IgD-negative memory B cell (primary cell): Measurements from ENCODE around the gene LHFPL3. TPM values are rescaled to one million over a fixed set of nuclear protein-coding genes. Genes with fewer than 3 reads are reported as not detected.

Source experiments
- H3K27ac Mint-ChIP-seq, 3 donors: one replicate each; pipeline ENCODE4 v1.8.0; 2020 to 2022; ENCODE audit warnings: mild to moderate bottlenecking in 3 of 3, mixed read lengths in 3 of 3, moderate library complexity in 1 of 3
- H3K27me3 Mint-ChIP-seq: one replicate; pipeline ENCODE4 v1.8.0; 2021; ENCODE audit warnings: mixed read lengths
- H3K36me3 Mint-ChIP-seq: one replicate; pipeline ENCODE4 v1.8.0; 2020; ENCODE audit warnings: mild to moderate bottlenecking, mixed read lengths
- H3K4me1 Mint-ChIP-seq, 3 donors: one replicate each; pipeline ENCODE4 v1.8.0; 2020 to 2022; ENCODE audit warnings: mixed read lengths in 3 of 3, mild to moderate bottlenecking in 1 of 3
- H3K4me3 Mint-ChIP-seq, 4 donors: one replicate each; pipeline ENCODE4 v1.8.0; 2020 to 2022; ENCODE audit warnings: mild to moderate bottlenecking in 4 of 4, mixed read lengths in 4 of 4, moderate library complexity in 3 of 4
- H3K9me3 Mint-ChIP-seq, 3 donors: one replicate each; pipeline ENCODE4 v1.8.0; 2020 to 2021; ENCODE audit warnings: mixed read lengths in 3 of 3, mild to moderate bottlenecking in 1 of 3
- polyA plus RNA-seq: library from polyadenylated mRNA; unstranded; fragments of 300-500 nt; fragmentation: Illumina TruSeq; gene quantifications from one replicate; pipeline ENCODE4 v1.2.3, GENCODE V29; 2021

Gene LHFPL3
- polyA plus RNA-seq, 1 donor from 2014 or later: not detected

GRCh38 chr7:104642560-104642959, 314.2 kb downstream of the LHFPL3 start:
- Mint-ChIP-seq H3K27ac (no peak overlapping the region), H3K27me3 (peaks cover 3% of the 10 kb centered on the region), H3K4me1 (no peaks in the 10 kb centered on the region), H3K9me3 (peaks cover 0 to 2% (median 0%) of the 10 kb centered on the region in 3 donors), H3K4me3 (no peak overlapping the region), H3K36me3 (no peaks in the 10 kb centered on the region)

GRCh38 chr7:104643587-104644217, 315.3 kb downstream of the LHFPL3 start:
- H3K4me3 Mint-ChIP-seq: no peak overlapping the region
- H3K27me3 Mint-ChIP-seq: peaks cover 3% of the 10 kb centered on the region
- H3K4me1 Mint-ChIP-seq: no peaks in the 10 kb centered on the region
- peaks cover 0 to 2% (median 0%) of the 10 kb centered on the region in 3 donors for H3K9me3 Mint-ChIP-seq
- H3K36me3 Mint-ChIP-seq: no peaks in the 10 kb centered on the region
- H3K27ac Mint-ChIP-seq: no peak overlapping the region

- no peak overlapping the region for H3K27ac Mint-ChIP-seq
- H3K4me3 Mint-ChIP-seq: no peak overlapping the region
- no peaks in the 10 kb centered on the region for H3K36me3 Mint-ChIP-seq
- H3K9me3 Mint-ChIP-seq: no peaks in the 10 kb centered on the region
- H3K27me3 Mint-ChIP-seq: peaks cover 3% of the 10 kb centered on the region
- H3K4me1 Mint-ChIP-seq: no peaks in the 10 kb centered on the region
These were observed 322.7 kb downstream of the LHFPL3 start for GRCh38 chr7:104650991-104651640.

DNA sequence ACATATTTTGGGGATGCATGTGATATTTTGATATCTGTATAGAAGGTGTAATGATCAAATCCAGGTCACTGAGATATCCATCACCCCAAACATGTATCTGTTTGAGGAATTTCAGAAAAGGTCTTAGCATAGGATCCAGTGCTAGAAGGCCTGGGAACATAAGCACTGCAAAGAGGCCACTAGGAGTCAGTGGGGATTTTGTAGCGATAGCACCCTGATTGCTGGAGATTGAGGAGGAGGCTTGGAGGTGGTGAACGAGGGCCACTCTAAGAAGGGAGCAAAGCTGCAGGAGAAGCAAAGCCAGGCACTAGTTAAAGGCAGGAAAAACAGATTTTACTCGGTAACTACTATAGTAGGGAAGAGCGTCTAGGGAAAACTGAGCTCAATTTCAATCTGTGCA, 324.0 kb downstream of the LHFPL3 start:
- Mint-ChIP-seq H3K27ac (peak overlapping the region in 1 of 3 donors; percentile 17), H3K9me3 (no peaks in the 10 kb centered on the region), H3K36me3 (no peaks in the 10 kb centered on the region), H3K4me1 (no peaks in the 10 kb centered on the region), H3K27me3 (peaks cover 3% of the 10 kb centered on the region), H3K4me3 (no peak overlapping the region)

GRCh38 chr7:104652865-104653264, 324.5 kb downstream of the LHFPL3 start:
- Mint-ChIP-seq H3K27ac (peak overlapping the region in 1 of 3 donors; percentile 17), H3K4me1 (no peaks in the 10 kb centered on the region), H3K27me3 (peaks cover 3% of the 10 kb centered on the region), H3K9me3 (no peaks in the 10 kb centered on the region), H3K36me3 (no peaks in the 10 kb centered on the region), H3K4me3 (no peak overlapping the region)

- Mint-ChIP-seq H3K27me3 (peaks cover 2% of the 10 kb centered on the region), H3K4me3 (no peak overlapping the region), H3K4me1 (no peaks in the 10 kb centered on the region), H3K27ac (no peak overlapping the region), H3K36me3 (no peaks in the 10 kb centered on the region), H3K9me3 (no peaks in the 10 kb centered on the region)
These were observed 325.5 kb downstream of the LHFPL3 start for GRCh38 chr7:104653825-104654401.

DNA sequence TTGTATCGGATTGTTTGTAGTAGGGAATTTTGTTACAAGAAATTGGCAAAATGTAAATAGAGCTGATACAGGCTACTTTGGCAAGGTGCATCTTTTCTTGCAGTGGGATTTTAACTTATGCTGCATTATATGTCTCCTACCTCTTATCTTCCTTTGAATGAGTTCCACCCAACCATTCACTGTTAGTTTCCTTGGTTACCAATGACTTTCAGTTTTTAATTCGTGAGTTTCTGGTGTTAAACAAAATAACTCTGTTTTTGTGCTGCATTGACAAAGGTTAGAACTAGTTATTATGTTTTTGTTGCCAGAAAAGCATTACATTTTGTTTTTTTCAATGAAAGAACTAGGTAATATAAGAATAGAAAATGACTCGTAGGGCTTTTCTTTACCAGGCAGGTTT, 327.2 kb downstream of the LHFPL3 start:
- no peaks in the 10 kb centered on the region for H3K9me3 Mint-ChIP-seq
- H3K27me3 Mint-ChIP-seq: no peaks in the 10 kb centered on the region
- no peak overlapping the region for H3K27ac Mint-ChIP-seq
- H3K36me3 Mint-ChIP-seq: no peaks in the 10 kb centered on the region
- H3K4me3 Mint-ChIP-seq: no peak overlapping the region
- no peaks in the 10 kb centered on the region for H3K4me1 Mint-ChIP-seq

DNA sequence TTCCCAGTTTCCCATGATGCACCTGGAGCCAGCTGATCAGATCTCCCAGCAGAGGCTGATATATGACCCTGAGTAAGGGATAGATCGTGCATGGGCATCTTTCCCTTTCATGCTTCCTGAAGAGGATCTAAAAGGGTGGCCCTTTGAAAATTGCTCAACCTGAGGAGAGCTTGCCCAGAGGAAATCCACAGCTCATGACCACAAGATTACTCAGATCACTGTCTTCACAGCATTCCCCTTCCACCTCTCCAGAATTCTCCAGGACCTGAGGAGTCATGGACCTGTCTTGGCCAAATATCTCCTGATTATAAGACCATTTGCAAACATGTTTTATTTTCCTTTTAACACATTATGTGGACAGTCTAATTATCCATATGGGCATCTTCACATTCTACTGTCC, 328.1 kb downstream of the LHFPL3 start:
- no peaks in the 10 kb centered on the region for H3K4me1 Mint-ChIP-seq
- H3K36me3 Mint-ChIP-seq: no peaks in the 10 kb centered on the region
- no peak overlapping the region for H3K4me3 Mint-ChIP-seq
- H3K27ac Mint-ChIP-seq: no peak overlapping the region
- no peaks in the 10 kb centered on the region for H3K27me3 Mint-ChIP-seq
- no peaks in the 10 kb centered on the region for H3K9me3 Mint-ChIP-seq

GRCh38 chr7:104657134-104657533, 328.7 kb downstream of the LHFPL3 start:
- no peak overlapping the region for H3K27ac Mint-ChIP-seq
- H3K4me1 Mint-ChIP-seq: no peaks in the 10 kb centered on the region
- no peaks in the 10 kb centered on the region for H3K27me3 Mint-ChIP-seq
- H3K9me3 Mint-ChIP-seq: no peaks in the 10 kb centered on the region
- no peak overlapping the region for H3K4me3 Mint-ChIP-seq
- no peaks in the 10 kb centered on the region for H3K36me3 Mint-ChIP-seq

DNA sequence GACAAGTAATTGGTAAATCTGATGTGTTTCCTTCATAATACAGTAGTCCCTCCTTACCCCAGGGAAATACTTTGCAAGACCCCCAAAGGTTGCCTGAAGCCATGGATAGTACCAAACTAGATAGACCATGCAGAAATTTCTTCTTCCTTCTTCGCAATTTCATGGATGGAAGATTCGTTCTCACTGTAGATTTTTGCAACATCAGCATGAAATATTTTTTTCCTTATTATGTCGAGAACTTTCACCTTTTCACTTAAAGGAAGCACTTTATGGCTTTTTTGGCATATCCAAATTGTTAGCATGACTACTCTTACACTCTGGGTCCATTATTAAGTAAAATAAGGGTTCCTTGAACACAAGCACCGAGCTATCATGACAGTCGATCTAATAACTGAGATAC, 333.2 kb downstream of the LHFPL3 start:
- H3K4me3 Mint-ChIP-seq: no peak overlapping the region
- no peaks in the 10 kb centered on the region for H3K36me3 Mint-ChIP-seq
- peaks cover 0 to 2% (median 0%) of the 10 kb centered on the region in 3 donors for H3K9me3 Mint-ChIP-seq
- no peak overlapping the region for H3K27ac Mint-ChIP-seq
- no peaks in the 10 kb centered on the region for H3K27me3 Mint-ChIP-seq
- peaks cover 0 to 2% (median 0%) of the 10 kb centered on the region in 3 donors for H3K4me1 Mint-ChIP-seq

DNA sequence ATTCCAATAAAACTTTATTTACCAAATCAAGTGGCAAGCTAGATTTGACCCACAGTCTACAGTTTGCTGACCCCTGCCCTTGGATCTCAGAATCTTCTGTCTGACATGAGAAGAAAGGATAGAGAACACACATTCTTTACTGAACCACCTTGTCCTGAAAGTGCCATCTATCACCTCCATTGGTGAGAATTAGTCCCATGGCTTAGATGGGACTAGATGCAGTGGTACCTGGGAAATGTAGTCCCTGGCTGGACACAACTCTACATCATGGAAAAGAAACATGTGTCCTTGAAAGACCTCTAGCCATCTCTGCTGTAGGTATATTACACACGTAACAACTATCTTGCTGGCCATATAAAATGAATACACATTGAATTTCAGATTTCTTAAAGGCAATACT, 336.2 kb downstream of the LHFPL3 start:
- H3K27me3 Mint-ChIP-seq: no peaks in the 10 kb centered on the region
- no peak overlapping the region for H3K4me3 Mint-ChIP-seq
- H3K27ac Mint-ChIP-seq: no peak overlapping the region
- peaks cover 0 to 2% (median 0%) of the 10 kb centered on the region in 3 donors for H3K4me1 Mint-ChIP-seq
- peaks cover 0 to 2% (median 0%) of the 10 kb centered on the region in 3 donors for H3K9me3 Mint-ChIP-seq
- H3K36me3 Mint-ChIP-seq: no peaks in the 10 kb centered on the region

DNA sequence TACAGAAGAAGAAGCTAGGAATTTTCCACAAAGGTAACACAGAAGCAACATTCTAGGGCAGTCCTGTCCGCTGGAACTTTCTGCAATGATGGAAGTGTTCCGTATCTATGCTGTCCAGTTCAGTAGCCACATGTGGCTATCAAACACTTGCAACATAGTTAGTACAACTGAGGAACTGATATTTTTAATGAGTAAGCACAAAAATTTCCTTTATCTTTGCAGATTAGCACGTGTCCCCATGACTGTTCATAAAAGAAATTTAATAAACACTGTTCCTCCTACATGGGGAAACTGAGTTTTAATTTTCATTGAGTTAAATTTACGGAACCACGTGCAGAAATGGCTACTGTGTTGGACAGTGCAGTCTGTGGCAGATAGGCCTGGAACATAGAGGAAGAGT, 349.2 kb downstream of the LHFPL3 start:
- Mint-ChIP-seq H3K27ac (no peak overlapping the region), H3K9me3 (no peaks in the 10 kb centered on the region), H3K4me3 (no peak overlapping the region), H3K4me1 (no peaks in the 10 kb centered on the region), H3K36me3 (no peaks in the 10 kb centered on the region), H3K27me3 (peaks cover 3% of the 10 kb centered on the region)

DNA sequence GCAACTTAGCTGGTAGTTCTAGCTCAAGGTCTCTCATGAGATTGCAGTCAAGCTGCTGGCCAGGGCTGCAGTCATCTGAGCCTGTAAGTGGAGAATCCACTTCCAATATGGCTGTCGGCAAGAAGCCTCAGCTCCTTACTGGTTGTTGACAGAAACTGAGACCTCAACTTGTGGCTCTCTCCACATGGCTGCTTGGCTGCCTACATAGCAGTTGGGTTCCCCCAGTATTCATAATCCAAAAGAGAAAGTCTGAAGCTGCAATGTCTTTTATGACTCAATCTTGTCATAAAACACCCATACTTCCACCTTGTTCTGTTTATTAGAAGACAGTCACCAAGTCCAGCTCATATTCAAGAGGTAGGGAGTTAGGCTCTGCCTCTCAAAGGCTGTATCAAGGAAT, 350.7 kb downstream of the LHFPL3 start:
- Mint-ChIP-seq H3K27me3 (peaks cover 6% of the 10 kb centered on the region), H3K36me3 (no peaks in the 10 kb centered on the region), H3K9me3 (peaks cover 0 to 2% (median 0%) of the 10 kb centered on the region in 3 donors), H3K27ac (no peak overlapping the region), H3K4me3 (no peak overlapping the region), H3K4me1 (no peaks in the 10 kb centered on the region)

DNA sequence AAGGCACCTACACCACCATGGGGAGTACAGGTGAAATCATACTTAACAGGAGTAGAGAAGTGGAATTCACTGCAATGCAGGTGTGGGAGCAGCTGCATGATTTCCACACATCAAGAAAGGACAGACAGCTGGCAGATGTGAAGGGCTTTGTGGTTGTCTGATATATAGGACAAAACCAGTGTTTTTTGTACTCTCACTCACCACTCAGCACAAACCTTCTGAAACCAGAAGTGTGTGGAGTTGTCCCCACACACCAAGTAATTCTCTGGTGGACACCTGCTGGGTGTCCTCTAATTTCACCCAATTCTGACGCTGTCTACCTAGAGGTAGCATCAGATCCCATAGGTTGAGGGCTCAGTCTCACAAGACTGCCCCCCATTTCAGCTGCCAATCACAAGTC, 357.9 kb downstream of the LHFPL3 start:
- Mint-ChIP-seq H3K36me3 (no peaks in the 10 kb centered on the region), H3K4me1 (no peaks in the 10 kb centered on the region), H3K27me3 (peaks cover 8% of the 10 kb centered on the region), H3K4me3 (no peak overlapping the region), H3K27ac (no peak overlapping the region), H3K9me3 (peaks cover 0 to 4% (median 2%) of the 10 kb centered on the region in 3 donors)

- H3K9me3 Mint-ChIP-seq: peaks cover 3 to 17% (median 6%) of the 10 kb centered on the region in 3 donors
- H3K27ac Mint-ChIP-seq: no peak overlapping the region
- H3K36me3 Mint-ChIP-seq: no peaks in the 10 kb centered on the region
- no peaks in the 10 kb centered on the region for H3K4me1 Mint-ChIP-seq
- no peak overlapping the region for H3K4me3 Mint-ChIP-seq
- no peaks in the 10 kb centered on the region for H3K27me3 Mint-ChIP-seq
These were observed 366.3 kb downstream of the LHFPL3 start for GRCh38 chr7:104694710-104695109.

GRCh38 chr7:104695563-104695962, 367.2 kb downstream of the LHFPL3 start:
- Mint-ChIP-seq H3K4me3 (no peak overlapping the region), H3K36me3 (no peaks in the 10 kb centered on the region), H3K27me3 (no peaks in the 10 kb centered on the region), H3K4me1 (no peaks in the 10 kb centered on the region), H3K27ac (no peak overlapping the region), H3K9me3 (peaks cover 3 to 14% (median 6%) of the 10 kb centered on the region in 3 donors)
